K562 (cell line): ENCODE measurements around the gene GRID2IP. TPM values are rescaled to one million over a fixed set of nuclear protein-coding genes. Genes with fewer than 3 reads are reported as not detected.

Experiments used
- ATAC-seq: fragments of 200-7000 bp; cut with Tn5 transposase; 3 replicates; pipeline ENCODE4 v1.9.1; 2020; ENCODE audit warnings: moderate library complexity
- BruUV-seq: library from RNA; stranded (reverse); fragments of 400-500 nt; replicated peaks from 2 replicates; lab custom pipeline; 2021; lab: Mats Ljungman, UMichigan
- CTCF ChIA-PET: fragments of 300-600 bp; formaldehyde crosslinking; extraction: SDS; loops from one replicate; lab custom pipeline; 2021; ENCODE audit warnings: low intra/inter-chr PET ratio; lab: Yijun Ruan, JAX
- POLR2A ChIA-PET: fragments of 300-600, 350-650 bp; sonication (Branson Sonifier 250); formaldehyde crosslinking; extraction: SDS; loops from one replicate; lab custom pipeline; 2021; ENCODE audit warnings: antibody characterized with exemption, inconsistent platforms; lab: Yijun Ruan, JAX
- DNase-seq, 4 experiments: peaks; one replicate each; pipeline versions ENCODE4 v3.0.0 to v3.0.0-alpha.2; 2011 to 2018; ENCODE audit warnings: low spot score in 3 of 4, mixed read lengths in 3 of 4; ENCODE audit errors: extremely low read depth in 1 of 4
- FAIRE-seq: peaks from 2 replicates; lab custom pipeline; 2011; peaks lifted over from hg19 to GRCh38; lab: Jason Lieb, UNC
- H2AFZ ChIP-seq: 2 replicates; pipeline ENCODE4 v1.6.0; 2011; ENCODE audit warnings: low read depth, low read length, control low read depth, inconsistent platforms
- H3K27ac ChIP-seq: fragments of 200-600 bp; 3 replicates; pipeline ENCODE4 v1.8.0; 2011; ENCODE audit warnings: low read depth, mild to moderate bottlenecking, control low read depth, inconsistent platforms, low read length, moderate library complexity, mixed read lengths; ENCODE audit errors: extremely low read depth
- H3K27me3 ChIP-seq, 2 experiments: fragments of 300-600 bp in 1 of 2; 2 replicates in 1 of 2; 3 replicates in 1 of 2; pipeline versions ENCODE4 v1.6.0 to v1.8.0; 2011; ENCODE audit warnings: inconsistent platforms in 2 of 2, low read length in 2 of 2, mild to moderate bottlenecking in 1 of 2, mixed read lengths in 1 of 2, moderate library complexity in 1 of 2; ENCODE audit not compliant: control insufficient read depth in 2 of 2, insufficient read depth in 2 of 2
- H3K36me3 ChIP-seq: fragments of 300-600 bp; 3 replicates; pipeline ENCODE4 v1.8.0; 2011; ENCODE audit warnings: mild to moderate bottlenecking, low read length, inconsistent platforms; ENCODE audit not compliant: control insufficient read depth, insufficient read depth
- H3K4me1 ChIP-seq, 2 experiments: fragments of 200-600 bp in 1 of 2; replicated peaks in 1 of 2; 2 replicates in 1 of 2; 3 replicates in 1 of 2; pipeline versions ENCODE4 v1.5.1 to v1.8.0; 2011; ENCODE audit warnings: inconsistent platforms in 2 of 2, low read length in 2 of 2, mild to moderate bottlenecking in 1 of 2, mixed read lengths in 1 of 2, moderate library complexity in 1 of 2; ENCODE audit not compliant: control insufficient read depth in 2 of 2, insufficient read depth in 2 of 2
- H3K4me2 ChIP-seq: 2 replicates; pipeline ENCODE4 v1.6.1; 2011; ENCODE audit warnings: low read length, control low read depth, inconsistent platforms, mixed read lengths; ENCODE audit not compliant: insufficient read depth
- H3K4me3 ChIP-seq: fragments of 200-600 bp; sonication (generic), shearing (Covaris generic); 2 replicates; pipeline ENCODE4 v1.5.1; 2016; ENCODE audit warnings: control low read depth, inconsistent platforms
- H3K79me2 ChIP-seq: fragments of 200-600 bp; 3 replicates; pipeline ENCODE4 v1.8.0; 2011; ENCODE audit warnings: low read length, inconsistent platforms; ENCODE audit not compliant: control insufficient read depth, insufficient read depth
- H3K9ac ChIP-seq, 2 experiments: 2 replicates each; pipeline versions ENCODE4 v1.6.0 to v1.6.1; 2011; ENCODE audit warnings: low read depth in 2 of 2, low read length in 2 of 2, control low read depth in 1 of 2, inconsistent platforms in 1 of 2, mild to moderate bottlenecking in 1 of 2, mixed read lengths in 1 of 2; ENCODE audit not compliant: insufficient read depth in 1 of 2
- H3K9me1 ChIP-seq: one replicate; pipeline ENCODE4 v1.6.0; 2011; ENCODE audit warnings: inconsistent platforms, mild to moderate bottlenecking, low read length, moderate library complexity; ENCODE audit not compliant: control insufficient read depth, insufficient read depth
- H3K9me3 ChIP-seq: replicated peaks from 2 replicates; pipeline ENCODE4 v1.5.1; 2011; ENCODE audit warnings: low read depth, low read length, inconsistent platforms; ENCODE audit not compliant: control insufficient read depth, insufficient read depth
- H4K20me1 ChIP-seq: replicated peaks from 2 replicates; pipeline ENCODE4 v1.6.1; 2011; ENCODE audit warnings: low read length, inconsistent platforms, mixed read lengths; ENCODE audit not compliant: control insufficient read depth, insufficient read depth
- FOXJ2 ChIP-seq: fragments of 200-800 bp; sonication (Bioruptor generic); IDR thresholded peaks from 2 replicates; pipeline ENCODE4 v1.6.1; 2016; ENCODE audit warnings: missing genetic modification characterization, missing compliant biosample characterization
- HNRNPLL ChIP-seq: fragments of 200-400 bp; formaldehyde crosslinking; IDR thresholded peaks from 2 replicates; pipeline ENCODE4 v1.6.1; 2017; ENCODE audit warnings: low read length, low read depth, mild to moderate bottlenecking; ENCODE audit not compliant: poor library complexity, severe bottlenecking
- KDM4B ChIP-seq, 2 experiments: fragments of 450-650 bp in 1 of 2; sonication (generic) in 1 of 2; IDR thresholded peaks; 2 replicates each; pipeline ENCODE4 v1.6.1; 2016 to 2017; ENCODE audit warnings: borderline replicate concordance in 2 of 2, antibody characterized with exemption in 1 of 2, low read depth in 1 of 2, mild to moderate bottlenecking in 1 of 2
- NFIX ChIP-seq: fragments of 250-450 bp; sonication (Bioruptor Pico); IDR thresholded peaks from 2 replicates; pipeline ENCODE4 v1.4.0; 2020; ENCODE audit warnings: low read depth, mild to moderate bottlenecking, moderate library complexity
- RBM14 ChIP-seq: fragments of 200-400 bp; formaldehyde crosslinking; IDR thresholded peaks from 2 replicates; pipeline ENCODE4 v1.6.1; 2018; ENCODE audit warnings: low read depth, mild to moderate bottlenecking, low read length, moderate library complexity, borderline replicate concordance; ENCODE audit not compliant: insufficient read depth
- SRF ChIP-seq, 2 experiments: fragments of 250-450, 450-650 bp in 1 of 2; sonication (Bioruptor Pico) in 1 of 2; sonication (generic) in 1 of 2; formaldehyde crosslinking; IDR thresholded peaks; 2 replicates each; pipeline versions ENCODE4 v1.5.0 to v1.5.1; 2020 to 2022; ENCODE audit warnings: mild to moderate bottlenecking in 1 of 2, missing genetic modification reagents in 1 of 2
- WGBS: fragments of 100-300 bp; shearing (Covaris generic); methylation state at CpG from one replicate; pipeline ENCODE4 v1.1.6; 2016; ENCODE audit warnings: low coverage, mixed read lengths; ENCODE audit not compliant: insufficient coverage; ENCODE audit errors: missing lambda C conversion rate; 5-methylcytosine and 5-hydroxymethylcytosine counted together
- in situ Hi-C: fragments of 300-500 bp; cut with MboI; formaldehyde crosslinking; loops from 4 replicates; pipeline ENCODE4 v1.15.0; 2018; ENCODE audit warnings: inconsistent platforms, mixed read lengths
- intact Hi-C: fragments of 100-400 bp; cut with micrococcal nuclease; formaldehyde crosslinking; loops from 2 replicates; pipeline ENCODE4 v1.14.2; 2022
- polyA plus RNA-seq, 8 experiments: library from polyadenylated mRNA; depleted of rRNA in 4 of 8; stranded (reverse) in 5 of 8; unstranded in 3 of 8; fragments of >200 nt; fragmentation: Nextera tagmentation in 2 of 8; fragmentation: Illumina TruSeq in 1 of 8; extraction: Ambion mirVana in 2 of 8; extraction: Trizol in 1 of 8; gene quantifications; 2 replicates each; pipeline versions ENCODE4 v1.2.1 to v1.2.3, GENCODE V29; 2011 to 2014; ENCODE audit warnings: inconsistent platforms in 1 of 8, missing spikeins in 1 of 8
- total RNA-seq, 7 experiments: library from RNA; depleted of rRNA in 6 of 7; stranded (reverse); fragments of >200 nt in 6 of 7; fragmentation: Illumina TruSeq in 2 of 7; extraction: Trizol in 2 of 7; gene quantifications; 2 replicates each; pipeline versions ENCODE4 v1.2.1 to v1.2.3, GENCODE V29; 2011 to 2021; ENCODE audit warnings: low replicate concordance in 1 of 7
- TF ChIP-seq, protein P1 (sequence below): sonication (generic); formaldehyde crosslinking; IDR thresholded peaks from 2 replicates; pipeline ENCODE4 v1.9.0; 2022; ENCODE audit warnings: mild to moderate bottlenecking, missing genetic modification reagents
- TF ChIP-seq, protein P2 (sequence below): fragments of 450-650 bp; IDR thresholded peaks from 2 replicates; pipeline ENCODE4 v1.6.1; 2016; ENCODE audit warnings: low read depth
- TF ChIP-seq, protein P3 (sequence below): sonication (generic); formaldehyde crosslinking; IDR thresholded peaks from 2 replicates; pipeline ENCODE4 v1.9.0; 2022; ENCODE audit warnings: mild to moderate bottlenecking, missing genetic modification reagents

GRID2IP gene
- total and polyA plus RNA-seq, 9 of the 15 experiments (the other 6 are each of a cell fraction or from before 2014, with no cell fraction given) = not detected

DNA sequence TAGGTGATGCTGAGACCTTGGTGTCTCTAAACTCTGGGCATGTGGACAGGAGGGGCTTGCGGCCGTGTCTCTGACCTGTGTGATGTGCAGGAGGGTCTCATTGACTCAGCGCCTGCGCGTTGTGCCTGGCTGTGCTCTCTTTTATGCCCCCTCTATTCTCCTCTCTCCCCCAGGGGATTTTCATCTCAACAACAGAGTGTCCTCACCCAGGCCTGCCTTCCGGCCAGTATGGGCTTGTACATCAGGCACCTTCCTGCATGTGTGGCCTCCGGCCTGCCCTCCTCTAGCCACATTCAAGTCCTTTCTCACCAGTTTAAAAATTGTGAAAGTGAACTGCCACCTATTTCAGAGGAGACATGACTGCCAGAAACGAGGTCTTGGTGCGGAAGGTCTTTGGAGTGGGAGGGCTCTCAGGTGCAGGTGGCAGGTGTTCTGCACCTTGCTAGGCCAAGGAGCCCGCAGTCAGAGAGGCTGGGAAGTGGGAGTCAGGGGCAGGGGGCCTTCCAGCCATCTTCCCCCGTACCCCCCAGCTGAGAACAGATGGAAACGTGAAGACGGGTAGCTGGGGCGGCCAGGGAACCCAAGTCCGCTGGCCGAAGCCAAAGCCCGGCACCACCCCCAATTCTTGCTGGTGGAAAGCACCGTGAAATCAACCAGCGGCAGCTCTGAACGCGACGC is 38.0 kb upstream of the GRID2IP start:
- WGBS = 71% methylated on average over 20 of the region's 22 CpGs
- CTCF ChIA-PET = interaction anchor here (0.7 kb wide), 1 partner anchor 49 kb away, joined by 3 read pairs; no protein-coding TSS in a partner anchor
- Histone ChIP-seq H2AFZ (peak overlapping the region; percentile 67; the same call in 1 of the 2 replicates), H3K4me2 (peak overlapping the region; percentile 96), H4K20me1 (no peaks in the 10 kb centered on the region), H3K9ac (peak overlapping the region in 1 of 2 experiments; percentile 70; a peak in 3 of 4 replicates), H3K4me1 (peaks cover 7 to 16% of the 10 kb centered on the region in 2 experiments), H3K27me3 (no peaks in the 10 kb centered on the region), H3K4me3 (peak overlapping the region; percentile 98; the same call in 1 of the 2 replicates), H3K36me3 (peaks cover 64% of the 10 kb centered on the region), H3K9me3 (no peaks in the 10 kb centered on the region), H3K9me1 (peaks cover 5% of the 10 kb centered on the region), H3K79me2 (peaks cover 16% of the 10 kb centered on the region)
- FAIRE-seq (no peak), ATAC-seq (no peak), DNase-seq (no peak)
- intact Hi-C loops (no loop called here), in situ Hi-C loops (no loop called here)
- TF ChIP-seq, protein P1, sequence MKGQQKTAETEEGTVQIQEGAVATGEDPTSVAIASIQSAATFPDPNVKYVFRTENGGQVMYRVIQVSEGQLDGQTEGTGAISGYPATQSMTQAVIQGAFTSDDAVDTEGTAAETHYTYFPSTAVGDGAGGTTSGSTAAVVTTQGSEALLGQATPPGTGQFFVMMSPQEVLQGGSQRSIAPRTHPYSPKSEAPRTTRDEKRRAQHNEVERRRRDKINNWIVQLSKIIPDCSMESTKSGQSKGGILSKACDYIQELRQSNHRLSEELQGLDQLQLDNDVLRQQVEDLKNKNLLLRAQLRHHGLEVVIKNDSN (CRISPR knock-in tag) = 0 out of 2 replicates have a peak, but pooled peaks have one; percentile 6
- TF ChIP-seq NFIX (CRISPR knock-in tag) (no peak), FOXJ2 (tag) (0 out of 2 replicates have a peak, but pooled peaks have one; percentile 2), RBM14 (0 out of 2 replicates have a peak, but pooled peaks have one; percentile 23), SRF (CRISPR knock-in tag; IDR thresholded peaks at IDR 0.05) (0 out of 4 replicates have a peak, but pooled peaks of 1 of the 2 experiments have one; percentile 34), KDM4B (IDR thresholded peaks at IDR 0.05; ENCODE audit: borderline replicate concordance in 2 of 2, low read depth in 1 of 2) (no peak), HNRNPLL (no peak)
- TF ChIP-seq, protein P2, sequence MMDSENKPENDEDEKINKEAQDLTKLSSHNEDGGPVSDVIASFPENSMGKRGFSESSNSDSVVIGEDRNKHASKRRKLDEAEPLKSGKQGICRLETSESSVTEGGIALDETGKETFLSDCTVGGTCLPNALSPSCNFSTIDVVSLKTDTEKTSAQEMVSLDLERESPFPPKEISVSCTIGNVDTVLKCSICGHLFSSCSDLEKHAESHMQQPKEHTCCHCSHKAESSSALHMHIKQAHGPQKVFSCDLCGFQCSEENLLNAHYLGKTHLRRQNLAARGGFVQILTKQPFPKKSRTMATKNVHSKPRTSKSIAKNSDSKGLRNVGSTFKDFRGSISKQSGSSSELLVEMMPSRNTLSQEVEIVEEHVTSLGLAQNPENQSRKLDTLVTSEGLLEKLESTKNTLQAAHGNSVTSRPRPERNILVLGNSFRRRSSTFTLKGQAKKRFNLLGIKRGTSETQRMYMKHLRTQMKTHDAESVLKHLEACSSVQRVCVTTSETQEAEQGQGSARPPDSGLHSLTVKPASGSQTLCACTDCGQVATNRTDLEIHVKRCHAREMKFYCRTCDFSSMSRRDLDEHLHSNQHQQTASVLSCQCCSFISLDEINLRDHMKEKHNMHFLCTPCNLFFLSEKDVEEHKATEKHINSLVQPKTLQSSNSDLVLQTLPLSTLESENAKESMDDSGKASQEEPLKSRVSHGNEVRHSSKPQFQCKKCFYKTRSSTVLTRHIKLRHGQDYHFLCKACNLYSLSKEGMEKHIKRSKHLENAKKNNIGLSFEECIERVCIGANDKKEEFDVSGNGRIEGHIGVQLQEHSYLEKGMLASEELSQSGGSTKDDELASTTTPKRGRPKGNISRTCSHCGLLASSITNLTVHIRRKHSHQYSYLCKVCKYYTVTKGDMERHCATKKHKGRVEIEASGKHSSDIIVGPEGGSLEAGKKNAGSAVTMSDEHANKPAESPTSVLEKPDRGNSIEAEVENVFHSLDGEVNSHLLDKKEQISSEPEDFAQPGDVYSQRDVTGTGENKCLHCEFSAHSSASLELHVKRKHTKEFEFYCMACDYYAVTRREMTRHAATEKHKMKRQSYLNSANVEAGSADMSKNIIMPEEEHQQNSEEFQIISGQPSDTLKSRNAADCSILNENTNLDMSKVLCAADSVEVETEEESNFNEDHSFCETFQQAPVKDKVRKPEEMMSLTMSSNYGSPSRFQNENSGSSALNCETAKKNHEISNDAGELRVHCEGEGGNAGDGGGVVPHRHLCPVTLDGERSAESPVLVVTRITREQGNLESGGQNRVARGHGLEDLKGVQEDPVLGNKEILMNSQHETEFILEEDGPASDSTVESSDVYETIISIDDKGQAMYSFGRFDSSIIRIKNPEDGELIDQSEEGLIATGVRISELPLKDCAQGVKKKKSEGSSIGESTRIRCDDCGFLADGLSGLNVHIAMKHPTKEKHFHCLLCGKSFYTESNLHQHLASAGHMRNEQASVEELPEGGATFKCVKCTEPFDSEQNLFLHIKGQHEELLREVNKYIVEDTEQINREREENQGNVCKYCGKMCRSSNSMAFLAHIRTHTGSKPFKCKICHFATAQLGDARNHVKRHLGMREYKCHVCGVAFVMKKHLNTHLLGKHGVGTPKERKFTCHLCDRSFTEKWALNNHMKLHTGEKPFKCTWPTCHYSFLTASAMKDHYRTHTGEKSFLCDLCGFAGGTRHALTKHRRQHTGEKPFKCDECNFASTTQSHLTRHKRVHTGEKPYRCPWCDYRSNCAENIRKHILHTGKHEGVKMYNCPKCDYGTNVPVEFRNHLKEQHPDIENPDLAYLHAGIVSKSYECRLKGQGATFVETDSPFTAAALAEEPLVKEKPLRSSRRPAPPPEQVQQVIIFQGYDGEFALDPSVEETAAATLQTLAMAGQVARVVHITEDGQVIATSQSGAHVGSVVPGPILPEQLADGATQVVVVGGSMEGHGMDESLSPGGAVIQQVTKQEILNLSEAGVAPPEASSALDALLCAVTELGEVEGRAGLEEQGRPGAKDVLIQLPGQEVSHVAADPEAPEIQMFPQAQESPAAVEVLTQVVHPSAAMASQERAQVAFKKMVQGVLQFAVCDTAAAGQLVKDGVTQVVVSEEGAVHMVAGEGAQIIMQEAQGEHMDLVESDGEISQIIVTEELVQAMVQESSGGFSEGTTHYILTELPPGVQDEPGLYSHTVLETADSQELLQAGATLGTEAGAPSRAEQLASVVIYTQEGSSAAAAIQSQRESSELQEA = peak; percentile 40; the same call in 1 of the 2 replicates
- TF ChIP-seq, protein P3, sequence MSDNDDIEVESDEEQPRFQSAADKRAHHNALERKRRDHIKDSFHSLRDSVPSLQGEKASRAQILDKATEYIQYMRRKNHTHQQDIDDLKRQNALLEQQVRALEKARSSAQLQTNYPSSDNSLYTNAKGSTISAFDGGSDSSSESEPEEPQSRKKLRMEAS (CRISPR knock-in tag) = peak; percentile 17
- TF ChIP-seq, all 486 proteins: peak for 6
- no TSS peak for BruUV-seq
- H3K27ac ChIP-seq = 0 out of 3 replicates have a peak overlapping the region, but pooled peaks have one; percentile 13
- POLR2A ChIA-PET = interaction anchor here (0.5 to 2.7 kb wide), 8 partner anchors 11 to 212 kb away, joined by 3 to 19 read pairs (median 4); partner anchors contain the start of gene ZDHHC4
